ENCODE data around the gene CDKN1A. TPM values are rescaled to one million over a fixed set of nuclear protein-coding genes. Genes with fewer than 3 reads are reported as not detected.

CDKN1A gene
- total RNA-seq, 4 donors from 2014 or later: 49.7 to 137 (median 81.7) TPM

- Histone ChIP-seq H3K36me3 (peaks cover 0 to 7% of the 10 kb centered on the region in 2 donors), H3K4me3 (no peak overlapping the region), H3K4me1 (peaks cover 0 to 11% (median 0%) of the 10 kb centered on the region in 3 donors), H3K27me3 (no peaks in the 10 kb centered on the region), H3K9me3 (no peaks in the 10 kb centered on the region), H3K27ac (no peak overlapping the region)
- WGBS, 2 donors (ENCODE audit: low coverage in 1 of 2): 72% methylated on average over 3 of the region's 3 CpGs; no CpG with 5 or more reads in 1 of the 2 donors
- TF ChIP-seq POLR2A (IDR thresholded peaks at IDR 0.05): no peak
- TF ChIP-seq, protein P1, sequence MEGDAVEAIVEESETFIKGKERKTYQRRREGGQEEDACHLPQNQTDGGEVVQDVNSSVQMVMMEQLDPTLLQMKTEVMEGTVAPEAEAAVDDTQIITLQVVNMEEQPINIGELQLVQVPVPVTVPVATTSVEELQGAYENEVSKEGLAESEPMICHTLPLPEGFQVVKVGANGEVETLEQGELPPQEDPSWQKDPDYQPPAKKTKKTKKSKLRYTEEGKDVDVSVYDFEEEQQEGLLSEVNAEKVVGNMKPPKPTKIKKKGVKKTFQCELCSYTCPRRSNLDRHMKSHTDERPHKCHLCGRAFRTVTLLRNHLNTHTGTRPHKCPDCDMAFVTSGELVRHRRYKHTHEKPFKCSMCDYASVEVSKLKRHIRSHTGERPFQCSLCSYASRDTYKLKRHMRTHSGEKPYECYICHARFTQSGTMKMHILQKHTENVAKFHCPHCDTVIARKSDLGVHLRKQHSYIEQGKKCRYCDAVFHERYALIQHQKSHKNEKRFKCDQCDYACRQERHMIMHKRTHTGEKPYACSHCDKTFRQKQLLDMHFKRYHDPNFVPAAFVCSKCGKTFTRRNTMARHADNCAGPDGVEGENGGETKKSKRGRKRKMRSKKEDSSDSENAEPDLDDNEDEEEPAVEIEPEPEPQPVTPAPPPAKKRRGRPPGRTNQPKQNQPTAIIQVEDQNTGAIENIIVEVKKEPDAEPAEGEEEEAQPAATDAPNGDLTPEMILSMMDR (IDR thresholded peaks at IDR 0.05): no peak
- TF ChIP-seq EP300 (IDR thresholded peaks at IDR 0.05): no peak
- TF ChIP-seq POLR2AphosphoS5 (IDR thresholded peaks at IDR 0.05): no peak
- ATAC-seq: no peak
Observed at GRCh38 chr6:36692220-36692619, 13.7 kb downstream of the CDKN1A start.

DNA sequence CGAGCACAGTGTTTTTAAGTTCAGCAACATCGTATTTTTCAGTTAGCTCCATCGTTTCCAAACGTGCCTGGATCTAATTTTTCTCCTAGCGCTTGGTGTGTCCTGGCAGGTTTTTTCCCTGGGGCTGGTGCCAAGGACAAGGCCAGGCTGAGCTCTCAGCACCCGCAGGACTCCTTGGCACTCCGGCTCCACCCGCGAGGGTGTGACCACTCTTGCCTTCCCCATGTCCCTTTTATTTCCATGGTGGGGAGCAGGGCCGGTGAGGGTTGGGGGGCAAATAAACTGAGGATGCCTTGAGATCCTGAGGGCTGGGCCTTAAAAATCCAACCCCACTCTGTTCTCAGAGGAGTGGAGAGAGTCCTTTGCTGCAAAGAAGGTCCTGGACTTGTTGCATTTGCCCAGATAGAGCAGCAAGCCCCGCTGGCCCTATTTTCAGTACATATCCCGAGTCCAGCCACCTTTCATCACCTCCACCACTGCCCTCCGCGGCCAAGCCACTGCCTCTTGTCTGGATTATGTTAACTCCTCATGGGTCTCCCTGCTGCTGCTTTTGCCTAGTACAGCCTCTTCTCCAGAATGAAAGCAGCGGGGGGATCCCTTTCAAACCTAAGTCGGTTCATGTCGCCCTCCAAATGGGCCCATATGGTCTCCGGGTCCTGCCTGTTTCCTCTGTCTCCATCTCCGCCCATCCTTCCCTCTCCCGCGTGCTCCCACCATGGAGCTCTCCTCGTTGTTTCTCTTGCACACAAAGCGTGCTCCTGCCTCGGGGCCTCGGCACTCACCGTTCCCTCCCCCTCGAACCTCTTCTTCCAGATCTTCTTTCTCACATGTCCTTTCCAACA, 14.6 kb downstream of the CDKN1A start:
- peak; percentile 46 for ATAC-seq
- Histone ChIP-seq H3K9me3 (no peaks in the 10 kb centered on the region), H3K4me3 (no peak overlapping the region), H3K36me3 (no peaks in the 10 kb centered on the region), H3K27me3 (no peaks in the 10 kb centered on the region), H3K27ac (no peak overlapping the region), H3K4me1 (peaks cover 0 to 11% (median 0%) of the 10 kb centered on the region in 3 donors)
- WGBS, 2 donors (ENCODE audit: low coverage in 1 of 2): 58 to 65% methylated on average over 9 to 20 of the region's 27 CpGs
- TF ChIP-seq, protein P1 (IDR thresholded peaks at IDR 0.05): no peak
- no peak for TF ChIP-seq EP300 (IDR thresholded peaks at IDR 0.05)
- TF ChIP-seq POLR2AphosphoS5 (IDR thresholded peaks at IDR 0.05): peak; percentile 23
- TF ChIP-seq POLR2A (IDR thresholded peaks at IDR 0.05): no peak

GRCh38 chr6:36694616-36695015, 16.1 kb downstream of the CDKN1A start:
- Histone ChIP-seq H3K4me3 (no peak overlapping the region), H3K9me3 (no peaks in the 10 kb centered on the region), H3K27ac (no peak overlapping the region), H3K27me3 (no peaks in the 10 kb centered on the region), H3K36me3 (no peaks in the 10 kb centered on the region), H3K4me1 (peaks cover 0 to 11% (median 0%) of the 10 kb centered on the region in 3 donors)
- WGBS, 2 donors (ENCODE audit: low coverage in 1 of 2): 87 to 98% methylated on average over 5 to 6 of the region's 6 CpGs
- ATAC-seq: no peak
- TF ChIP-seq POLR2AphosphoS5 (IDR thresholded peaks at IDR 0.05) (no peak), POLR2A (IDR thresholded peaks at IDR 0.05) (no peak), EP300 (IDR thresholded peaks at IDR 0.05) (no peak)
- TF ChIP-seq, protein P1 (IDR thresholded peaks at IDR 0.05): no peak

GRCh38 chr6:36695414-36695813, 16.9 kb downstream of the CDKN1A start:
- no peaks in the 10 kb centered on the region for H3K36me3 ChIP-seq
- no peak for ATAC-seq
- TF ChIP-seq, protein P1 (IDR thresholded peaks at IDR 0.05): no peak
- no peak for TF ChIP-seq POLR2A (IDR thresholded peaks at IDR 0.05)
- TF ChIP-seq EP300 (IDR thresholded peaks at IDR 0.05): no peak
- TF ChIP-seq POLR2AphosphoS5 (IDR thresholded peaks at IDR 0.05): no peak
- H3K27ac ChIP-seq: no peak overlapping the region
- H3K4me1 ChIP-seq: peaks cover 0 to 11% (median 0%) of the 10 kb centered on the region in 3 donors
- WGBS, 2 donors (ENCODE audit: low coverage in 1 of 2): 67 to 83% methylated on average over 2 of the region's 2 CpGs
- no peaks in the 10 kb centered on the region for H3K27me3 ChIP-seq
- H3K4me3 ChIP-seq: no peak overlapping the region
- no peaks in the 10 kb centered on the region for H3K9me3 ChIP-seq

DNA sequence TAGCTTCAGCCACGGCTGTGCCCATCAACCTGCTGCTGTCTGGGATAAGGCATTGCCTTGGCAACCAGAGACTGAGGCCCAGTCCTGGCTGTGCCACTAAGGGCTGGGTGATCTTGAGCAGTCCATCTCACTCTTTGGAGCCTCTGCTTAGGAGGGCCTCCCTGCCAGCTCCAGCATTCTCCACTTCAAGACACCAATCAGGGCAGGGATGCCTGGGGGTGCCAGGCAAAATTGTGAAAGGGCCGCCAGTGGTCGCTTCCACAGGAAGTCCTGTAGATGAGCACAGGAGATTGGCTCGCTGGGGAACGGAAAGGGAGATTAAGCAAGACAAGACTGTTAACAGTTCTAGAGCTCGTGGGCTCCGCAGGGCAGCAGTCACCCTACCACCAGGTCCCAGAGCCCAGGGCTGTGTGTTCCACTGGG, 19.0 kb downstream of the CDKN1A start, which contains the start of gene RAB44:
Gene RAB44 (plus strand): TSS at position 346 of the 423 bp plus-strand sequence. CDS start 6,410 bp downstream, outside the sequence.
- Histone ChIP-seq H3K4me1 (peaks cover 0 to 6% (median 0%) of the 10 kb centered on the region in 3 donors), H3K27ac (no peak within 1 kb of the TSS), H3K27me3 (no peaks in the 10 kb centered on the region), H3K4me3 (no peak within 1 kb of the TSS), H3K9me3 (no peaks in the 10 kb centered on the region), H3K36me3 (no peaks in the 10 kb centered on the region)
- no peak for ATAC-seq
- 100% methylated on average over 1 of the region's 7 CpGs for WGBS, 2 donors (ENCODE audit: low coverage in 1 of 2)
- TF ChIP-seq EP300 (IDR thresholded peaks at IDR 0.05): no peak
- TF ChIP-seq, protein P1 (IDR thresholded peaks at IDR 0.05): no peak
- no peak for TF ChIP-seq POLR2AphosphoS5 (IDR thresholded peaks at IDR 0.05)
- TF ChIP-seq POLR2A (IDR thresholded peaks at IDR 0.05): no peak

Data from gastroesophageal sphincter (tissue), 4 donors.